Measurements from ENCODE around the gene SLC37A1.

SLC37A1 gene

GRCh38 chr21:42479582-42479981 is 34.1 kb upstream of the SLC37A1 start:
- DNase-seq = no peak

DNA sequence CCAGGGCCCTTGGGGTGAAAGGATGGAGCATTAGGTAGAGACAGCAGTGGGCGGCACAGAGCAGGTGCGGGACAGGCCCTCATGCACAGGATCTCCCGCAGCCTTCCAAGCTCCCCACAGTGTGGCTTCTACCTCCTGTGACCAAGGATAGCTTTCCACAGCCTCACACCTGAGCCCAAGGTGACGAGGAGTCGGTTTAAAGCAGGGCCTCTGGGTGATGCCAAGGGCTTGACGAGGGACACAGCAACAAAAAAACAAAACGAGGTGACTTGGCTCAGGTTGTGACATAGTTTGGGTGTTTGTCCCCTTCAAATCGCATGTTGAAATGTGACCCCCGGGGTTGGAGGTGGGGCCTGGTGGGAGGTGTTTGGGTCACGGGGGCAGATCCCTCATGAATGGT is 32.9 kb upstream of the SLC37A1 start:
- DNase-seq = no peak

- no peak for DNase-seq
Measured at GRCh38 chr21:42481169-42481568, 32.5 kb upstream of the SLC37A1 start.

DNA sequence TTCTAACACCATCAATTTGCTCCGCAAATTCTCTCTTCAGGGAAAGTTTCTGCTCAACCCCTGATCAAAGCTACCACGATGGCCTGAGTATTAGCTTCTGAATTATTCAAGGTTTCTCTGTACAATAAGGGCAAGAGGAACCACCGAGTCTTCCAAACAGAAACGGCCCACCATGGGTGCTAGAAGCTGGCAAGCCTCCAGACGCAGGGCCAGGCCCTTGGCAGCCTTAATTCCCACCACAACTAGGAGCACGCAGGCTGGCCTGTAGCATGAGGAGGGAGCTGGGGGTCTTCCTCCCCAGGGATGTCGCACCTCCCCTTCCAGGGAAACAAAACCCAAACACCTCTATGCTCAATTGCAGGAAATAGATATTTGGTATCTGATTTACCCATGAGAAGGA is 28.7 kb upstream of the SLC37A1 start:
- DNase-seq = no peak

- no peak for DNase-seq
Measured at GRCh38 chr21:42486072-42486471, 27.6 kb upstream of the SLC37A1 start.

DNA sequence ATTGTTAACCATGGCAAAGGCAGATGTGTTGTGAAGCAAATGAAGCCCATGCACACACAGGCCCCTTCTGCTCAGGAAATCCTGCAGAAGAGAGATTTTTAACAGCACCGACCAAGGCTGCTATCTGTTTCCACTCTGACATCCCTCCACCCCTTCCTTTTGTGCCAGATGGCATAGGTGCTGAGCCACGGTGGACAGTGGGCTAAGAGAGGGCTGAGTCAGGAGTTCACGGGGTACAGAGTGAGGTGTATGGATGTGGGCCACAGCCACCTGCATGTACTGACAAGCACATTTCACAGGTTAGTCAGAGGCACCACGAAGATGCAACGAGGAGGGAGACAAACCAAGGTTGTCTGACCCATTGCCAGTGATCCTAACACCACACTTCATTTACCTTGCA is 27.1 kb upstream of the SLC37A1 start:
- no peak for DNase-seq

DNA sequence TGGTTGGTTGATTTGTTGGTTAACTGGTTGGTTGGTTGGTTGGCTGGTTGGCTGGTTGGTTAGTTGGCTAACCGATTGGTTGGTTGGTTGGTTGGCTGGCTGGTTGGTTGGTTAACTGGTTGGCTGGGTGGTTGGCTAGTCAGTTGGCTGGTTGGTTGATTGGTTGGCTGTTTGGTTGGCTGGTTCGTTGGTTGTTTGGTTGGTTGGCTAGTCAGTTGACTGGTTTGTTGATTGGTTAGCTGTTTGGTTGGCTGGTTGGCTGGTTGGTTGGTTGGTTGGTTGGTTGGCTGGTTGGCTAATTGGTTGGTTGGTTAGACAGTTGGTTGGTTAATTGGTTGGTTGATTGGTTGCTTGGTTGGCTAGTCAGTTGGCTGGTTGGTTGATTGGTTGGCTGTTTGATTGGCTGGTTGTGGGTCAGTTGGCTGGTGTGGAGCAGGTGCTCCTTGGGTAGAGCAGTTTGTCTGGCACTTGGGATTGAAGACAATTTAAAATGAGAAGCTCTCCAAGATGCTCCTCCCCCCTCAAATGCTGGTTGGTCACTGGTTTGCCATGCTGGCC is 24.6 kb upstream of the SLC37A1 start:
- DNase-seq = no peak

GRCh38 chr21:42489991-42490390 is 23.7 kb upstream of the SLC37A1 start:
- DNase-seq = no peak

DNA sequence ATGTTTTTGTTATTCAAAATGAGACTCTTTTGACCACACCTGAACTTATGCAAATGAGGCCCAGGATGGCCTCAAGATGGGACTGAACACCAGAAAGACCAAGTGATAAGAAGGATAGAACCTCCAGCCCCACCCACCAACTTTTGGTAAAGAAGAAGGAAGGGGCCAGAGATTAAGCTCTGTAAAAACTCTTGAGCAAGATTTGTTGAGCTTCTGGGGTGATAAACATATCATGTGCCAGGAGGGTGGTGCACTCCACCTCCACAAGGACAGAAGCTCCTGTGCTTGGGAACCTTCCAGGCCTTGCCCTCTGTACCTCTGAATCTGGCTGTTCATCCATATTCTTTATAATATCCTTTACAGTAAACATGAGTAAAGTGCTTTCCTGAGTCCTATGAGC is 22.9 kb upstream of the SLC37A1 start:
- no peak for DNase-seq

DNA sequence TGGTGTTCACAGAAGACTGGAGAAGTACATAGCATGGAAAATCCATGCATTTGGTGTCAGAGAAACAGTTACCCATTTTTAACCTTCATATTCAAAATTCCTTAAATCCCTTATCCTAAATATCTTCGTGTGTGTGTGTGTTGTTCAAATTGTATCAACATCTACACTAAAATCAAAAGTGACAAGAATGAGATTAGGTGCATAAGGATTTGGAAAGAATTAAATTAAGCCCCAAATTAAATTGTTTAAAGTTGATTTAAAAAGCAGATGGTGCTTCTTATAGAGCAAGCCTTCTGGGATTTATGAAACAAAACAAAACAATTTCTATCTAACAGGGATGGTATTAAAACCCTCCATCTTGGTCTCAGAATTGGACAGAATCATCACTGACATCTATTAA is 22.3 kb upstream of the SLC37A1 start:
- DNase-seq = no peak

DNA sequence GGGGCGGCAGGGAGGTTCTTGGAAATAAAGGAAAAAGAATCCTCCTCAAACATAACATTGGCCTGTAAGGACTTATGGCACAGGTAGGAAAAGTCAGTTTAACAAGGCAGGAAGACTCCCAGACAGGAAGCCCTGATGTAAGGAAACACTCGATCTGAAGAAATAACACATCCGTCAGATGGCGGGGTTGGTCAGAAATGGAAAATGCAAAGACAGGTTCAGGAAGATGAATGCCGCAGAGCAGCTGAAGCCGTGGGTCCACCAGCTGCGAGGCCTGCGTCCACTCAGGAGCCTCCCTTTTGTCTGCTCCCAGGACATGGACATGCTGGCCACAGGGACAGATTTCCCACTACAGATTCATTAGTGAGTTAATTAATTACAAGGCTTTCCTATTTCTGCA is 21.5 kb upstream of the SLC37A1 start:
- DNase-seq = no peak

- DNase-seq = no peak
Measured at GRCh38 chr21:42493109-42494060, 20.3 kb upstream of the SLC37A1 start.

DNA sequence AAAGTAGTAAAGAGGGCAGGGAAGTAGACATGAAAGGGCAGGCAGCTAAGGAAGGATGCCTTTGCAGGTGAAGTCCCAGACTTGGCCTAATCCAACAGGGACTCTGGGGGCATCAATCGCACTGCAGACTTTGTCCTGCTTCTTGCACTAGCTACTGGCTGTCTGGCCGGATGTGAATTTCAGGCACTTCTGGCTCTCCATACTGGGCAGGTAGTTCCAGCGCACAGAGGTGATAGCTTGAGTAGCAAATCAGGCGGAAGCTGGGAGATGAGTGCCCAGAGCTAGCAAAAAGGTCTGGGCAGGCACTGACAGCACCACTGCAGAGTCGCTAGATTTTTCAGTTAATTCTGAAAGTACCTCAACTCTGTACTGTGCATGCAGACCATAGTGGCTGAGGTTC is 18.6 kb upstream of the SLC37A1 start:
- no peak for DNase-seq

GRCh38 chr21:42495765-42496119 is 17.9 kb upstream of the SLC37A1 start:
- no peak for DNase-seq

- peak; percentile 100 for DNase-seq
Measured at GRCh38 chr21:42496120-42496838, 17.4 kb upstream of the SLC37A1 start, which contains the start of gene RSPH1. RSPH1 (minus strand) TSS chr21:42496224; CDS start chr21:42496186, 38 bp downstream.

DNA sequence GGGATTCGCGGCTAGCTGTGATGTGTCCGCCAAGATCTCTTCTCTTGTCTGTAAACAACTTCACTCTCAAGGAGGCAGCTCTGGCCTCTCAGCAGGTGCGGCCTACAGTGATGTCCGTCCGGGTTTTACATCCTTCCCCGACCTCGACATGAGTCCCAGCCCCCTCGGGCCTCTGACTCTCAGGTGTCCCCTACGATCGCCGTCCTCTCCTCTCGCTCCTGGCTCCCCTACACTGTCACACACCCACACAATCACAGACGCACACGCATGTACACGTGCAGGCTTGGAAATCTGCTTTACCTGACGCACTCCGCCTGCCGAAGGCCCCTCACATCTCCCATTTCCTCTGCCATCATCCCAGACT is 16.8 kb upstream of the SLC37A1 start:
- no peak for DNase-seq

DNA sequence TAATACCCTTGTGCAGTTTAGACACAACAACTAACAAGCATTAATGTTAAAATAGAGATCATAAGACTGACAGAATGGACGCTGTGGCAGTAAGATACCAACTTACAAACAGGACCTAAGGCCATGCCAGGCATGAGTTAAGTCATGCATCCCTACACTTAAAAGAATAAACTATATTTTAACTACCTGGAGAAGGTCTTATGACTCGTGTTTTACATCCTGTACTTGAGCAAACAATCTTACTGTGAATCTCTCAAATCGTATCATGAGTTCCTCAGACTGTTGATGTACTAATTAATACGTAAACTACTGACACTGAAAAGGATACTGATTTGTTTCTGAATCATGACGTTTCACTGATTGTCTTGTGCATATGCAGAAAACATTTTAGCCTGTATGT is 15.6 kb upstream of the SLC37A1 start:
- no peak for DNase-seq

GRCh38 chr21:42499444-42500112 is 14.1 kb upstream of the SLC37A1 start:
- DNase-seq = no peak

- DNase-seq = no peak
Measured at GRCh38 chr21:42500225-42500624, 13.4 kb upstream of the SLC37A1 start.

DNA sequence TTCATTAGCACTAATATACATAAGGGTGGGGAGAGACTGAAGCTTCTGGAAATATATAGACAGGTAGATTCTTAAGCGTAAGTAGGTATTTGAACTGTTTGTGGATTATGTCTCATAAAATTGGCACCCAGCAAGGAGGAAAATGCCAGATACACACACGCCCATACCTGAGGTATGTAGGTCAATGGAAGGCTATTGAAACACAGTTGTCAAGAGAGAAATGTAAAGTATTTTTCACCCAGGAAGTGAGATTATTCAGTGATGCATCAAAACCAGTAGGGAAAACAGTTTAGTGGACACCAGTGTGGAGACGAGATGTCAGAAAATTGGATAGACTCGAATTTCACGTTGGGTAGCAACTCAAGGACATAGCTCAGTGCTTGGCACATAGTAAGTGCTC is 12.9 kb upstream of the SLC37A1 start:
- DNase-seq = no peak

DNA sequence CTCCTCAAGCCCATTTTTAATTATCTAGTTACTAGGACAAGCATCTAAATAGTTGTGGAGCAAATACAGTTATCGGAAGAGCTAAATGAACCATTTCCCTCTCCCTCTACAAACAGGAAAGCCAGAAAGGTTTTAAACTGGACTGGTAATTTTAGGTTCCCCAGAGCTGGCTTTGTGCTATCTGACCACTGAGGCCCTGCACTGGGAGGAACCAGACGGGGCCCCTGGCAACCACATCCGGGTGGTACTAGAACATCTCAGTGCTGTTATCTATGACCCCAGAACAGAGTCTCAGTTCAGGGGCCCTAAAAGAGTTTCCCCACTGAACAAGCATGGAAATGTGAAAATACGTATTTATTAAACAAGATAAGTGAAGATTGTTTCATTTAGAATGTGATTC is 9.9 kb upstream of the SLC37A1 start:
- no peak for DNase-seq

GRCh38 chr21:42505090-42505726 is 8.4 kb upstream of the SLC37A1 start:
- no peak for DNase-seq

- no peak for DNase-seq
Measured at GRCh38 chr21:42507418-42507817, 6.2 kb upstream of the SLC37A1 start.
